Measurements from ENCODE around the gene NDUFV3. TPM values are rescaled to one million over a fixed set of nuclear protein-coding genes. Genes with fewer than 3 reads are reported as not detected.
"Not testable (repeated sequence)": the region's sequence is repeated elsewhere in the genome, so short reads cannot be mapped to it uniquely, and the experiment has no call there.

The NDUFV3 gene
- total RNA-seq, 2 experiments from 2014 or later, result 27.1 to 31.9 TPM

- peaks cover 29% of the 10 kb centered on the region for H3K4me1 Mint-ChIP-seq
Observed at GRCh38 chr21:42880352-42880751, 12.8 kb upstream of the NDUFV3 start.

GRCh38 chr21:42883921-42884320 is 9.2 kb upstream of the NDUFV3 start:
- H3K27ac Mint-ChIP-seq, result no peak overlapping the region
- peaks cover 17% of the 10 kb centered on the region for H3K4me1 Mint-ChIP-seq
- ATAC-seq (no peak), DNase-seq (no peak)
- H3K27me3 Mint-ChIP-seq, result peaks cover 2% of the 10 kb centered on the region
- CTCF ChIA-PET, result no interaction called here
- H3K9me3 Mint-ChIP-seq (ENCODE audit: low read depth), result no peaks in the 10 kb centered on the region
- H3K36me3 Mint-ChIP-seq, result peaks cover 6% of the 10 kb centered on the region
- H3K4me3 Mint-ChIP-seq, result no peak overlapping the region

More at GRCh38 chr21:42880352-42880751, 12.8 kb upstream of the NDUFV3 start:
- H3K4me3 Mint-ChIP-seq, result peak overlapping the region; percentile 92
- DNase-seq (no peak), ATAC-seq (no peak)
- peak overlapping the region; percentile 95 for H3K27ac Mint-ChIP-seq
- H3K36me3 Mint-ChIP-seq, result peaks cover 12% of the 10 kb centered on the region
- H3K9me3 Mint-ChIP-seq (ENCODE audit: low read depth), result no peaks in the 10 kb centered on the region
- CTCF ChIA-PET, result interaction anchor here (1.1 kb wide), 1 partner anchor 13 kb away, joined by 6 read pairs; the partner anchor contains the start of gene NDUFV3
- H3K27me3 Mint-ChIP-seq, result peaks cover 2% of the 10 kb centered on the region

- Mint-ChIP-seq H3K27me3 (no peaks in the 10 kb centered on the region), H3K36me3 (no peaks in the 10 kb centered on the region), H3K4me3 (no peak overlapping the region), H3K4me1 (peaks cover 2% of the 10 kb centered on the region), H3K9me3 (ENCODE audit: low read depth) (no peaks in the 10 kb centered on the region), H3K27ac (no peak overlapping the region)
- CTCF ChIA-PET, result no interaction called here
- no peak for ATAC-seq
- DNase-seq, result no peak
Observed at GRCh38 chr21:42887326-42887725, 5.8 kb upstream of the NDUFV3 start.

GRCh38 chr21:42892582-42892930 is 553 bp upstream of the NDUFV3 start:
- Mint-ChIP-seq H3K4me3 (peak overlapping the region; percentile 84), H3K27ac (peak overlapping the region; percentile 91), H3K27me3 (no peaks in the 10 kb centered on the region), H3K4me1 (peaks cover 9% of the 10 kb centered on the region), H3K36me3 (peaks cover 2% of the 10 kb centered on the region), H3K9me3 (ENCODE audit: low read depth) (no peaks in the 10 kb centered on the region)
- no peak for ATAC-seq
- no peak for DNase-seq
- CTCF ChIA-PET, result interaction anchor here (1.1 to 1.5 kb wide), 3 partner anchors 8 to 53 kb away, joined by 3 to 6 read pairs (median 4); no protein-coding TSS in a partner anchor

GRCh38 chr21:42900446-42900845 is 7.3 kb downstream of the NDUFV3 start:
- ATAC-seq (no peak), DNase-seq (no peak)
- Mint-ChIP-seq H3K27me3 (no peaks in the 10 kb centered on the region), H3K4me1 (no peaks in the 10 kb centered on the region), H3K4me3 (no peak overlapping the region), H3K36me3 (peaks cover 29% of the 10 kb centered on the region), H3K27ac (no peak overlapping the region), H3K9me3 (ENCODE audit: low read depth) (no peaks in the 10 kb centered on the region)
- CTCF ChIA-PET, result interaction anchor here (1.4 to 1.9 kb wide), 2 partner anchors 8 to 11 kb away, joined by 3 to 4 read pairs; partner anchors contain the start of gene NDUFV3

GRCh38 chr21:42903817-42904216 is 10.7 kb downstream of the NDUFV3 start:
- DNase-seq (no peak), ATAC-seq (no peak)
- Mint-ChIP-seq H3K36me3 (peaks cover 28% of the 10 kb centered on the region), H3K4me1 (no peaks in the 10 kb centered on the region), H3K27me3 (no peaks in the 10 kb centered on the region), H3K4me3 (no peak overlapping the region), H3K9me3 (ENCODE audit: low read depth) (no peaks in the 10 kb centered on the region), H3K27ac (no peak overlapping the region)
- CTCF ChIA-PET, result no interaction called here

GRCh38 chr21:42905195-42905594 is 12.1 kb downstream of the NDUFV3 start:
- H3K9me3 Mint-ChIP-seq (ENCODE audit: low read depth), result no peaks in the 10 kb centered on the region
- no peak for ATAC-seq
- H3K27me3 Mint-ChIP-seq, result no peaks in the 10 kb centered on the region
- H3K27ac Mint-ChIP-seq, result no peak overlapping the region
- no peak for DNase-seq
- H3K4me3 Mint-ChIP-seq, result no peak overlapping the region
- CTCF ChIA-PET, result interaction anchor here (1.2 kb wide), 1 partner anchor 312 kb away, joined by 5 read pairs; no protein-coding TSS in a partner anchor
- H3K4me1 Mint-ChIP-seq, result no peaks in the 10 kb centered on the region
- peaks cover 30% of the 10 kb centered on the region for H3K36me3 Mint-ChIP-seq

GRCh38 chr21:42906233-42906632 is 13.1 kb downstream of the NDUFV3 start:
- H3K36me3 Mint-ChIP-seq, result peaks cover 30% of the 10 kb centered on the region
- H3K9me3 Mint-ChIP-seq (ENCODE audit: low read depth), result no peaks in the 10 kb centered on the region
- DNase-seq (no peak), ATAC-seq (no peak)
- H3K4me3 Mint-ChIP-seq, result no peak overlapping the region
- no peaks in the 10 kb centered on the region for H3K27me3 Mint-ChIP-seq
- H3K27ac Mint-ChIP-seq, result no peak overlapping the region
- no peaks in the 10 kb centered on the region for H3K4me1 Mint-ChIP-seq
- CTCF ChIA-PET, result no interaction called here

- H3K4me1 Mint-ChIP-seq; ATAC-seq; DNase-seq; H3K9me3 Mint-ChIP-seq (ENCODE audit: low read depth); H3K27me3 Mint-ChIP-seq; H3K27ac Mint-ChIP-seq; CTCF ChIA-PET; H3K4me3 Mint-ChIP-seq: not testable (repeated sequence)
- peaks cover 26% of the 10 kb centered on the region for H3K36me3 Mint-ChIP-seq
Observed at GRCh38 chr21:42908484-42908883, 15.4 kb downstream of the NDUFV3 start.

- H3K27me3 Mint-ChIP-seq; H3K9me3 Mint-ChIP-seq (ENCODE audit: low read depth); H3K27ac Mint-ChIP-seq; H3K4me1 Mint-ChIP-seq; DNase-seq; CTCF ChIA-PET; ATAC-seq; H3K4me3 Mint-ChIP-seq: not testable (repeated sequence)
- peaks cover 12% of the 10 kb centered on the region for H3K36me3 Mint-ChIP-seq
Observed at GRCh38 chr21:42911920-42912319, 18.8 kb downstream of the NDUFV3 start.

GRCh38 chr21:42913476-42913875 is 20.4 kb downstream of the NDUFV3 start:
- ATAC-seq, result no peak
- no peaks in the 10 kb centered on the region for H3K27me3 Mint-ChIP-seq
- no peak overlapping the region for H3K27ac Mint-ChIP-seq
- CTCF ChIA-PET, result no interaction called here
- no peak overlapping the region for H3K4me3 Mint-ChIP-seq
- H3K36me3 Mint-ChIP-seq, result peaks cover 11% of the 10 kb centered on the region
- H3K4me1 Mint-ChIP-seq, result peaks cover 3% of the 10 kb centered on the region
- H3K9me3 Mint-ChIP-seq (ENCODE audit: low read depth), result no peaks in the 10 kb centered on the region
- no peak for DNase-seq

GRCh38 chr21:42918291-42918690 is 25.2 kb downstream of the NDUFV3 start:
- DNase-seq, result no peak
- ATAC-seq, result no peak
- H3K4me1 Mint-ChIP-seq, result peaks cover 5% of the 10 kb centered on the region
- H3K9me3 Mint-ChIP-seq (ENCODE audit: low read depth), result no peaks in the 10 kb centered on the region
- no peaks in the 10 kb centered on the region for H3K36me3 Mint-ChIP-seq
- CTCF ChIA-PET, result no interaction called here
- H3K27ac Mint-ChIP-seq, result no peak overlapping the region
- no peaks in the 10 kb centered on the region for H3K27me3 Mint-ChIP-seq
- H3K4me3 Mint-ChIP-seq, result no peak overlapping the region

GRCh38 chr21:42921927-42922326 is 28.8 kb downstream of the NDUFV3 start:
- no peak for ATAC-seq
- DNase-seq, result no peak
- no peak overlapping the region for H3K4me3 Mint-ChIP-seq
- no peaks in the 10 kb centered on the region for H3K36me3 Mint-ChIP-seq
- CTCF ChIA-PET, result interaction anchor here (0.6 kb wide), 1 partner anchor 51 kb away, joined by 3 read pairs; no protein-coding TSS in a partner anchor
- no peak overlapping the region for H3K27ac Mint-ChIP-seq
- no peaks in the 10 kb centered on the region for H3K9me3 Mint-ChIP-seq (ENCODE audit: low read depth)
- H3K4me1 Mint-ChIP-seq, result peaks cover 15% of the 10 kb centered on the region
- H3K27me3 Mint-ChIP-seq, result no peaks in the 10 kb centered on the region

GRCh38 chr21:42922918-42923317 is 29.8 kb downstream of the NDUFV3 start:
- CTCF ChIA-PET, result no interaction called here
- H3K4me3 Mint-ChIP-seq, result no peak overlapping the region

More at GRCh38 chr21:42922918-42923317, 29.8 kb downstream of the NDUFV3 start:
- peaks cover 15% of the 10 kb centered on the region for H3K4me1 Mint-ChIP-seq
- ATAC-seq (no peak), DNase-seq (no peak)
- H3K36me3 Mint-ChIP-seq, result no peaks in the 10 kb centered on the region
- no peaks in the 10 kb centered on the region for H3K9me3 Mint-ChIP-seq (ENCODE audit: low read depth)
- H3K27me3 Mint-ChIP-seq, result no peaks in the 10 kb centered on the region
- no peak overlapping the region for H3K27ac Mint-ChIP-seq
